ENCODE results near the gene IGSF6.

GRCh38 chr16:21652453-21652852, at the start of gene IGSF6:
- no peak for TF ChIP-seq EZH2phosphoT487 (IDR thresholded peaks at IDR 0.05; ENCODE audit: borderline replicate concordance, low read depth, low read length)
- TF ChIP-seq CTCF (conservative IDR thresholded peaks at IDR 0.05; ENCODE audit: low read length) = no peak

Data from OCI-LY7 (cell line).